Right atrium auricular region (tissue), 2 donors: ENCODE data around the gene VMAC. TPM values are rescaled to one million over a fixed set of nuclear protein-coding genes. Genes with fewer than 3 reads are reported as not detected.

Experiments used
- DNase-seq: peaks from one replicate; pipeline ENCODE4 v3.0.0-alpha.2; 2019; ENCODE audit warnings: low spot score
- H3K27ac ChIP-seq, 2 donors: fragments of 200-600 bp; sonication (generic); 1 replicate in 1 of 2; 2 replicates in 1 of 2; pipeline ENCODE4 v1.5.1; 2016 to 2019
- H3K27me3 ChIP-seq, 2 donors: fragments of 200-600 bp; sonication (generic); one replicate each; pipeline versions ENCODE4 v1.5.1 to v1.6.0; 2017 to 2019
- H3K36me3 ChIP-seq: fragments of 200-600 bp; sonication (generic); one replicate; pipeline ENCODE4 v1.5.1; 2016
- H3K4me1 ChIP-seq, 2 donors: fragments of 200-600 bp; sonication (generic); one replicate each; pipeline versions ENCODE4 v1.5.1 to v1.6.0; 2017 to 2019
- H3K4me3 ChIP-seq, 2 donors: fragments of 200-600 bp; sonication (generic); 1 replicate in 1 of 2; 2 replicates in 1 of 2; pipeline ENCODE4 v1.5.1; 2017 to 2019; ENCODE audit warnings: mild to moderate bottlenecking in 1 of 2, moderate library complexity in 1 of 2
- H3K9me3 ChIP-seq, 2 donors: fragments of 200-600 bp; sonication (generic); one replicate each; pipeline ENCODE4 v1.5.1; 2019
- total RNA-seq, 2 donors: library from RNA; depleted of rRNA; stranded (reverse); fragments of >200 nt; gene quantifications; one replicate each; pipeline ENCODE4 v1.1.0, GENCODE V29; 2016
- TF ChIP-seq, protein P1 (sequence below), 2 donors: fragments of 200-600 bp; sonication (generic); IDR thresholded peaks; one replicate each; pipeline ENCODE4 v1.5.1; 2019; ENCODE audit warnings: antibody characterized with exemption in 2 of 2

VMAC gene
- total RNA-seq, 2 donors from 2014 or later: 2.6 to 4.1 TPM

DNA sequence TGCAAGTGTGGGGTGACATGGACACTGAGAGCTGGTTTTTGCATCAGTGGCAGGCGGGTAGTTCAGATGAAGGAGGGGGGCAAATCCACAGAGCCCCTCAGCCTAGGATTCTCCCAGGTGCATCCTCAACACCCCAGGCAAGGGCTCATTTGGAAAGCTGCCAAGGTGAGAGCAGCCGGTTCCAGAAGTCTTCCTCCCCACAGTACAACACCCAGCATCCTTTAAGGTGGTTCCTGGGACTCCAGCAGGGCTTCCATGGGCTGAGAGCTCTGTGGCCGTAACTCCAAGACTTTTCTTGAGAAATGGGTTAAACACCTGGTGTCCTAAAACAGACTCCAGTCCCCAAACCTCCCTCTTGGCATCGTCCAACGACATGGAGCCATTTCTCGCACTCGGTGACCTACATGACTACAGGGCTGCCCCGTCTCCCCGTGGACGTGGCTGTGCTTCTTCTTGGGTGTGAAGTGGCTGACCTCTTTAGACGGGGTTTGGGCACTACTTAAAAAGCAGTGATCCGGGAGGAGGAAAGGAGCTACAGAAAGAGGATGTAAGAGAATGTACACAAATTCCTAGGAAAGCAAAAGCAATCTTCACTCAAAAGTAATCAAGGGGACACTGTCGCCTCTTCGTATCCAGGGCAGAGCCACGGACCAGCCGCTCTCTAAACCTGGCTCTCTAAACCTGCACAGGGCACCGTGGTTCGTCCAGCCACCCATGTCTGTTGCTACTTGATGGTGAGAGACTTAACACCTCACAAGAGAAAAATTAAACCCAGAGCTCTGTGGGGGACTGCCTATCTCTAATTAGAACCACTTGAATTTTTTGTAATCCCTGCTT is 47.7 kb downstream of the VMAC start:
- Histone ChIP-seq H3K4me3 (no peak overlapping the region), H3K9me3 (no peaks in the 10 kb centered on the region), H3K27ac (peak overlapping the region; percentile 85 to 86), H3K4me1 (peaks cover 0 to 100% of the 10 kb centered on the region in 2 donors), H3K36me3 (no peaks in the 10 kb centered on the region), H3K27me3 (no peaks in the 10 kb centered on the region)
- no peak for DNase-seq
- TF ChIP-seq, protein P1, sequence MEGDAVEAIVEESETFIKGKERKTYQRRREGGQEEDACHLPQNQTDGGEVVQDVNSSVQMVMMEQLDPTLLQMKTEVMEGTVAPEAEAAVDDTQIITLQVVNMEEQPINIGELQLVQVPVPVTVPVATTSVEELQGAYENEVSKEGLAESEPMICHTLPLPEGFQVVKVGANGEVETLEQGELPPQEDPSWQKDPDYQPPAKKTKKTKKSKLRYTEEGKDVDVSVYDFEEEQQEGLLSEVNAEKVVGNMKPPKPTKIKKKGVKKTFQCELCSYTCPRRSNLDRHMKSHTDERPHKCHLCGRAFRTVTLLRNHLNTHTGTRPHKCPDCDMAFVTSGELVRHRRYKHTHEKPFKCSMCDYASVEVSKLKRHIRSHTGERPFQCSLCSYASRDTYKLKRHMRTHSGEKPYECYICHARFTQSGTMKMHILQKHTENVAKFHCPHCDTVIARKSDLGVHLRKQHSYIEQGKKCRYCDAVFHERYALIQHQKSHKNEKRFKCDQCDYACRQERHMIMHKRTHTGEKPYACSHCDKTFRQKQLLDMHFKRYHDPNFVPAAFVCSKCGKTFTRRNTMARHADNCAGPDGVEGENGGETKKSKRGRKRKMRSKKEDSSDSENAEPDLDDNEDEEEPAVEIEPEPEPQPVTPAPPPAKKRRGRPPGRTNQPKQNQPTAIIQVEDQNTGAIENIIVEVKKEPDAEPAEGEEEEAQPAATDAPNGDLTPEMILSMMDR (IDR thresholded peaks at IDR 0.05): no peak

- H3K27me3 ChIP-seq: no peaks in the 10 kb centered on the region
- peaks cover 0 to 100% of the 10 kb centered on the region in 2 donors for H3K4me1 ChIP-seq
- H3K27ac ChIP-seq: peak overlapping the region; percentile 85 to 86
- TF ChIP-seq, protein P1 (IDR thresholded peaks at IDR 0.05): no peak
- H3K9me3 ChIP-seq: no peaks in the 10 kb centered on the region
- no peaks in the 10 kb centered on the region for H3K36me3 ChIP-seq
- no peak for DNase-seq
- no peak overlapping the region for H3K4me3 ChIP-seq
Measured at GRCh38 chr19:5953030-5953589, 48.4 kb downstream of the VMAC start.

DNA sequence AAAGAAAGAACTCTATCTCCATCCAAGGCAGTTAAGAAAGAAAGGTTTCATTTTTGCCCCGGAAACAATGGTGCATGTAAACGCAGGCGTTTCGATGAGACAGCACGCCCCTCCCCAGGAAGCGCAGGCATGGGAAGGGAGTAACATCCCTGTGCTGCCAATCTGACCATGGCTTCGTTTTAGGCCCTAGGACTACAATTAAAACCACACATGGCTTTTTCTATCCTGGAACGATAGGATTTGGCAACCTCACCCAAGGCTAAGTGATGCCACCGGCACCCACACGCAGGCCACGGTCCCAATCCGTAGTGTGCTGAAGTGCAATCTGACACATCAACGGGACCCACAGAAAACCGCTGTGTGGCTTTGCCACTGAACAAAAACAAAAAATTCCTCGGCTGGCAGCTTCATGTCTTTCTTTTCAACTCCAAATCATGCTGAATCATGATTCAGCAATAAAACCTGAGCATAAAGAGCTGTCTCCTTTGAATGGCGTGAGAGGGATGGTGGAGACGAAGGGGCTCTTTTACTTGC is 49.1 kb downstream of the VMAC start:
- TF ChIP-seq, protein P1 (IDR thresholded peaks at IDR 0.05): no peak
- Histone ChIP-seq H3K4me1 (peaks cover 0 to 100% of the 10 kb centered on the region in 2 donors), H3K9me3 (no peaks in the 10 kb centered on the region), H3K27me3 (no peaks in the 10 kb centered on the region), H3K27ac (peak overlapping the region; percentile 85 to 86), H3K4me3 (no peak overlapping the region), H3K36me3 (no peaks in the 10 kb centered on the region)
- no peak for DNase-seq

DNA sequence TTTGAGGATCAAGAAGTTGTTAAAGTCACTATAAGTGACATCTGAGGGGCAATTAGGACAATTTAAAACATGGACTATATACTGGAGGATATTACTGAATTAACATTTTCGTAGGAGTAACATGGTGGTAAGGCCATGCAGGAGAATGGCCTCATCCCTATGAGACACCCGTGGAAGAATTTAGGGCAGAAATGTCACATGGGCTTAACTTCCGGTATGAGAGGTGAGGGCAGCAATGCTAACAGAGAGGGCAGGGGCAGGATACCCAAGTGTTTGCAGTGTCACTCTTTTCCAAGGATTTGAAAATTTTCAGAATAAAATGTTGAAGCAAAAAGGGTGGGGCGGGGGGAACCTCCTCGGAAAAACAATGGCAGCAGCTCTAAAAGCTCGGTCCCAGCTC is 49.6 kb downstream of the VMAC start:
- H3K4me3 ChIP-seq: peak overlapping the region in 1 of 2 donors; percentile 17
- H3K4me1 ChIP-seq: peaks cover 0 to 100% of the 10 kb centered on the region in 2 donors
- peak overlapping the region; percentile 85 to 86 for H3K27ac ChIP-seq
- TF ChIP-seq, protein P1 (IDR thresholded peaks at IDR 0.05): no peak
- H3K36me3 ChIP-seq: no peaks in the 10 kb centered on the region
- DNase-seq: no peak
- H3K27me3 ChIP-seq: no peaks in the 10 kb centered on the region
- H3K9me3 ChIP-seq: no peaks in the 10 kb centered on the region

GRCh38 chr19:5955636-5955935 is 50.9 kb downstream of the VMAC start:
- peak overlapping the region; percentile 85 to 86 for H3K27ac ChIP-seq
- DNase-seq: no peak

More at GRCh38 chr19:5955636-5955935, 50.9 kb downstream of the VMAC start:
- H3K4me1 ChIP-seq: peaks cover 0 to 100% of the 10 kb centered on the region in 2 donors
- H3K27me3 ChIP-seq: no peaks in the 10 kb centered on the region
- no peaks in the 10 kb centered on the region for H3K36me3 ChIP-seq
- no peak overlapping the region for H3K4me3 ChIP-seq
- TF ChIP-seq, protein P1 (IDR thresholded peaks at IDR 0.05): no peak
- H3K9me3 ChIP-seq: no peaks in the 10 kb centered on the region
